H9 (cell line): ENCODE measurements around the gene AP3S2. TPM values are rescaled to one million over a fixed set of nuclear protein-coding genes. Genes with fewer than 3 reads are reported as not detected.

Experiments used
- DNase-seq: peaks from one replicate; pipeline ENCODE4 v3.0.0-alpha.2; 2017
- H2AFZ ChIP-seq: one replicate; pipeline ENCODE4 v1.6.1; 2013; ENCODE audit warnings: mild to moderate bottlenecking, low read length, control low read depth, moderate library complexity
- H2AK5ac ChIP-seq: 2 replicates; pipeline ENCODE4 v1.6.1; 2013; ENCODE audit warnings: low read length, control low read depth, mixed read lengths; ENCODE audit not compliant: insufficient read length
- H2BK120ac ChIP-seq: one replicate; pipeline ENCODE4 v1.6.1; 2013; ENCODE audit warnings: low read depth, mild to moderate bottlenecking, low read length, control low read depth, inconsistent platforms; ENCODE audit not compliant: poor library complexity, severe bottlenecking
- H2BK12ac ChIP-seq: 2 replicates; pipeline ENCODE4 v1.6.1; 2013; ENCODE audit warnings: low read length, control low read depth, mixed read lengths, low read depth; ENCODE audit not compliant: insufficient read length
- H2BK15ac ChIP-seq: 2 replicates; pipeline ENCODE4 v1.6.1; 2013; ENCODE audit warnings: low read depth, low read length, control low read depth
- H2BK20ac ChIP-seq: one replicate; pipeline ENCODE4 v1.6.1; 2013; ENCODE audit warnings: low read depth, mild to moderate bottlenecking, low read length, control low read depth, inconsistent platforms; ENCODE audit not compliant: poor library complexity, severe bottlenecking
- H2BK5ac ChIP-seq: 2 replicates; pipeline ENCODE4 v1.6.1; 2013; ENCODE audit warnings: low read length, control low read depth, mixed read lengths; ENCODE audit not compliant: insufficient read length
- H3K14ac ChIP-seq: 2 replicates; pipeline ENCODE4 v1.6.1; 2013; ENCODE audit warnings: low read length, control low read depth; ENCODE audit not compliant: insufficient read depth
- H3K18ac ChIP-seq: 2 replicates; pipeline ENCODE4 v1.6.1; 2013; ENCODE audit warnings: low read depth, mild to moderate bottlenecking, mixed read lengths, low read length, control low read depth; ENCODE audit not compliant: insufficient read length
- H3K23ac ChIP-seq: 2 replicates; pipeline ENCODE4 v1.6.1; 2013; ENCODE audit warnings: low read length, control low read depth, mixed read lengths, low read depth; ENCODE audit not compliant: insufficient read length
- H3K23me2 ChIP-seq: 2 replicates; pipeline ENCODE4 v1.6.1; 2013; ENCODE audit warnings: low read depth, mild to moderate bottlenecking, mixed read lengths, low read length, control low read depth; ENCODE audit not compliant: insufficient read length, poor library complexity, severe bottlenecking
- H3K27ac ChIP-seq: 2 replicates; pipeline ENCODE4 v1.5.1; 2013; ENCODE audit warnings: low read length, control low read depth, mixed read lengths, low read depth; ENCODE audit not compliant: insufficient read length
- H3K27me3 ChIP-seq: 2 replicates; pipeline ENCODE4 v1.6.1; 2013; ENCODE audit warnings: low read length, control low read depth, inconsistent platforms; ENCODE audit not compliant: insufficient read depth
- H3K4ac ChIP-seq: 2 replicates; pipeline ENCODE4 v1.6.1; 2013; ENCODE audit warnings: low read depth, mild to moderate bottlenecking, control low read depth, inconsistent platforms, low read length, moderate library complexity
- H3K4me1 ChIP-seq: 2 replicates; pipeline ENCODE4 v1.6.1; 2013; ENCODE audit warnings: low read length, control low read depth, inconsistent platforms; ENCODE audit not compliant: insufficient read depth
- H3K4me2 ChIP-seq: 2 replicates; pipeline ENCODE4 v1.6.1; 2013; ENCODE audit warnings: low read length, control low read depth, mixed read lengths; ENCODE audit not compliant: insufficient read length, insufficient read depth
- H3K56ac ChIP-seq: 2 replicates; pipeline ENCODE4 v1.6.1; 2013; ENCODE audit warnings: low read depth, mild to moderate bottlenecking, mixed read lengths, low read length, control low read depth; ENCODE audit not compliant: insufficient read length
- H3K79me1 ChIP-seq: 2 replicates; pipeline ENCODE4 v1.6.1; 2013; ENCODE audit warnings: low read depth, mild to moderate bottlenecking, moderate library complexity, low read length, control low read depth, inconsistent platforms; ENCODE audit not compliant: insufficient read depth, poor library complexity, severe bottlenecking
- H3K79me2 ChIP-seq: 2 replicates; pipeline ENCODE4 v1.6.1; 2013; ENCODE audit warnings: low read length, control low read depth, inconsistent platforms; ENCODE audit not compliant: insufficient read depth
- H3K9ac ChIP-seq: 2 replicates; pipeline ENCODE4 v1.6.1; 2013; ENCODE audit warnings: low read length, control low read depth, mixed read lengths; ENCODE audit not compliant: insufficient read length; ENCODE audit errors: extremely low read depth
- H3K9me3 ChIP-seq: one replicate; pipeline ENCODE4 v1.6.1; 2013; ENCODE audit warnings: low read depth, low read length, inconsistent platforms; ENCODE audit not compliant: control insufficient read depth
- H3T11ph ChIP-seq: one replicate; pipeline ENCODE4 v1.6.1; 2013; ENCODE audit warnings: mild to moderate bottlenecking, low read length, control low read depth, inconsistent platforms
- H4K20me1 ChIP-seq: one replicate; pipeline ENCODE4 v1.6.1; 2013; ENCODE audit not compliant: control insufficient read depth, insufficient read length, insufficient read depth
- H4K5ac ChIP-seq: 2 replicates; pipeline ENCODE4 v1.6.1; 2013; ENCODE audit warnings: low read depth, mild to moderate bottlenecking, mixed read lengths, low read length, control low read depth; ENCODE audit not compliant: insufficient read length
- H4K8ac ChIP-seq: replicated peaks from 2 replicates; pipeline ENCODE4 v1.6.1; 2013; ENCODE audit warnings: low read length, control low read depth, mixed read lengths, low read depth; ENCODE audit not compliant: insufficient read length
- H4K91ac ChIP-seq: 2 replicates; pipeline ENCODE4 v1.6.1; 2013; ENCODE audit warnings: low read depth, mild to moderate bottlenecking, moderate library complexity, mixed read lengths, low read length, control low read depth; ENCODE audit not compliant: insufficient read length
- H3K27ac Mint-ChIP-seq, 3 experiments: 2 replicates in 2 of 3; 3 replicates in 1 of 3; pipeline ENCODE4 v1.8.0; 2020 to 2021; ENCODE audit warnings: mixed read lengths in 3 of 3, mild to moderate bottlenecking in 1 of 3, moderate library complexity in 1 of 3
- H3K27me3 Mint-ChIP-seq: 2 replicates; pipeline ENCODE4 v1.8.0; 2021; ENCODE audit warnings: low read depth, mild to moderate bottlenecking, moderate library complexity, mixed read lengths
- H3K36me3 Mint-ChIP-seq, 3 experiments: 2 replicates in 2 of 3; 3 replicates in 1 of 3; pipeline ENCODE4 v1.8.0; 2020 to 2021; ENCODE audit warnings: low read depth in 3 of 3, mixed read lengths in 3 of 3; ENCODE audit not compliant: insufficient read depth in 1 of 3
- H3K4me1 Mint-ChIP-seq, 2 experiments: 2 replicates each; pipeline ENCODE4 v1.8.0; 2020; ENCODE audit warnings: mixed read lengths in 2 of 2
- H3K4me3 Mint-ChIP-seq, 2 experiments: 2 replicates in 1 of 2; 3 replicates in 1 of 2; pipeline ENCODE4 v1.8.0; 2020 to 2021; ENCODE audit warnings: mild to moderate bottlenecking in 2 of 2, mixed read lengths in 2 of 2, moderate library complexity in 1 of 2
- H3K9me3 Mint-ChIP-seq, 2 experiments: 2 replicates in 1 of 2; 3 replicates in 1 of 2; pipeline ENCODE4 v1.8.0; 2020; ENCODE audit warnings: mild to moderate bottlenecking in 2 of 2, mixed read lengths in 2 of 2, moderate library complexity in 1 of 2
- CTCF ChIP-seq: fragments of 200-600 bp; sonication (generic); conservative IDR thresholded peaks from 3 replicates; pipeline ENCODE4 v1.8.0; 2021; ENCODE audit warnings: antibody characterized with exemption, mild to moderate bottlenecking
- WGBS: extraction: QIAGEN DNeasy Blood & Tissue Kit; methylation state at CpG from one replicate; pipeline ENCODE4 v1.1.7; 2013; ENCODE audit warnings: missing lambda C conversion rate, low lambda C conversion rate, mixed read lengths; ENCODE audit not compliant: insufficient read length; ENCODE audit errors: extremely low coverage; 5-methylcytosine and 5-hydroxymethylcytosine counted together
- total RNA-seq: library from RNA; stranded (reverse); gene quantifications from 2 replicates; pipeline ENCODE4 v1.2.1, GENCODE V29; 2021

AP3S2 gene
- total RNA-seq, 1 experiment from 2014 or later: 33.9 TPM

DNA sequence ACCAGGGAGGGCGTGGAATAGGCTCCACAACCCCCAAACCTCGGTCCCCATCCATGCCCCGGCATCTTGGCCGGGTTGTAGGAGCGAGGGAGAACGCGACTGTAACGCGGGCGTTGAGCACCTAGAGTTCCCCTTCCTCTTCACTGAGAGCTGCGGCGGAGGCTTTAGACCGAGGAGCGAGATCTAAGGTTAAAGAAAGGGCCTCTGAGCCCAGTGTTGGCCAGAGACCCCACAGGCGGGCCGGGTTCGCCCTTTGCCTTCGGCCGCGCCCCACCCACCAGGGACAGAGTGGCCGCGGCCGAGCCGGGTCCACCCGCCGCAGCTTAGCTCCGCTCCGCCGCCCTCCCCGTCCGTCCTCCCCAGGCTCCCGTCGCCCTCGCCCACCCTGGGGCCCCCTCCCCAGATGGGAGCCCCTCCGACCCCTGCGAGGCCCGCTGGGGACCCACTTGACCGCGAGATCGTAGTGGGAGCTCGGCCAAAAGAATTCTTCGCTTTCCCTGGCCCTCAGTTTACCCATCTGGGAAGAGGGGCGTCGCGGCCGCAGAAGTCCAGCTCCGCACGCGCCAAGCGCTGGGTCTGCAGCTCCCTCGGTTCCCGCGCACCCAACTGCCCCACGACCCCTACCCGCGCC, 79.6 kb downstream of the AP3S2 start:
- H3K14ac ChIP-seq: no peak overlapping the region
- Mint-ChIP-seq H3K9me3 (peaks cover 13 to 17% of the 10 kb centered on the region in 2 experiments), H3K36me3 (peaks cover 0 to 11% (median 0%) of the 10 kb centered on the region in 3 experiments; a peak in 2 of 7 replicates), H3K27ac (no peak overlapping the region), H3K4me3 (peak overlapping the region; percentile 57 to 62; a peak in 4 of 5 replicates), H3K27me3 (peaks cover 45% of the 10 kb centered on the region), H3K4me1 (peaks cover 6 to 9% of the 10 kb centered on the region in 2 experiments; a peak in 3 of 4 replicates)
- no peak overlapping the region for H2BK5ac ChIP-seq
- H3T11ph ChIP-seq: no peak overlapping the region
- H3K23ac ChIP-seq: no peak overlapping the region
- no CpG with 5 or more reads among the region's 56 CpGs for WGBS
- H3K4me1 ChIP-seq: no peaks in the 10 kb centered on the region
- no peak overlapping the region for H4K8ac ChIP-seq
- H4K91ac ChIP-seq: no peak overlapping the region
- TF ChIP-seq CTCF: no peak
- peak overlapping the region; percentile 30 for H3K4me2 ChIP-seq
- H3K79me1 ChIP-seq: no peaks in the 10 kb centered on the region
- peaks cover 9% of the 10 kb centered on the region for H3K23me2 ChIP-seq
- H3K27ac ChIP-seq: no peak overlapping the region
- H2AFZ ChIP-seq: no peak overlapping the region
- H3K18ac ChIP-seq: no peak overlapping the region
- no peak overlapping the region for H3K4ac ChIP-seq
- H3K56ac ChIP-seq: no peak overlapping the region
- no peaks in the 10 kb centered on the region for H3K9me3 ChIP-seq
- DNase-seq: peak; percentile 29
- H3K9ac ChIP-seq: no peak overlapping the region
- peaks cover 14% of the 10 kb centered on the region; the same call in 1 of the 2 replicates for H3K27me3 ChIP-seq
- no peak overlapping the region for H2BK12ac ChIP-seq
- H2BK120ac ChIP-seq: no peak overlapping the region
- no peaks in the 10 kb centered on the region for H4K20me1 ChIP-seq
- H2BK15ac ChIP-seq: no peak overlapping the region; the same call in 1 of the 2 replicates
- no peak overlapping the region for H2BK20ac ChIP-seq
- no peak overlapping the region for H4K5ac ChIP-seq
- no peak overlapping the region for H2AK5ac ChIP-seq
- H3K79me2 ChIP-seq: no peaks in the 10 kb centered on the region
